IMR-90 (cell line): ENCODE results near the gene VEPH1. TPM values are rescaled to one million over a fixed set of nuclear protein-coding genes. Genes with fewer than 3 reads are reported as not detected.

ENCODE experiments used
- ATAC-seq: fragments of 200-7000 bp; cut with Tn5 transposase; 2 replicates; pipeline ENCODE4 v1.9.1; 2020; ENCODE audit warnings: low read depth, mild to moderate bottlenecking, moderate library complexity
- BruUV-seq: library from RNA; stranded (reverse); fragments of 400-500 nt; replicated peaks from 2 replicates; lab custom pipeline; 2021; lab: Mats Ljungman, UMichigan
- CTCF ChIA-PET: fragments of 300-600 bp; formaldehyde crosslinking; extraction: SDS; loops from one replicate; lab custom pipeline; 2021; ENCODE audit warnings: antibody characterized with exemption; lab: Yijun Ruan, JAX
- POLR2A ChIA-PET: fragments of 300-600 bp; sonication (Branson Sonifier 250); formaldehyde crosslinking; loops from one replicate; lab custom pipeline; 2022; ENCODE audit warnings: antibody characterized with exemption; ENCODE audit not compliant: unreplicated experiment; lab: Charles Lee
- DNase-seq: peaks from one replicate; pipeline ENCODE4 v3.0.0; 2013
- H2AFZ ChIP-seq: replicated peaks from 2 replicates; pipeline ENCODE3; 2013; ENCODE audit warnings: low read length, mild to moderate bottlenecking; ENCODE audit not compliant: poor library complexity
- H2AK5ac ChIP-seq: 2 replicates; pipeline ENCODE4 v1.6.1; 2013; ENCODE audit warnings: low read depth, low read length, inconsistent platforms
- H2AK9ac ChIP-seq: replicated peaks from 2 replicates; pipeline ENCODE3; 2013; ENCODE audit warnings: mild to moderate bottlenecking, low read depth, low read length, moderate library complexity; ENCODE audit not compliant: poor library complexity
- H2BK120ac ChIP-seq: 2 replicates; pipeline ENCODE4 v1.6.1; 2013; ENCODE audit warnings: low read depth, low read length, inconsistent platforms
- H2BK15ac ChIP-seq: 3 replicates; pipeline ENCODE4 v1.6.1; 2013; ENCODE audit warnings: low read depth, low read length, inconsistent platforms
- H2BK20ac ChIP-seq: 2 replicates; pipeline ENCODE4 v1.6.1; 2013; ENCODE audit warnings: low read depth, mild to moderate bottlenecking, inconsistent platforms, low read length, moderate library complexity
- H2BK5ac ChIP-seq: 2 replicates; pipeline ENCODE4 v1.6.1; 2013; ENCODE audit warnings: mild to moderate bottlenecking, low read depth, low read length, inconsistent platforms; ENCODE audit not compliant: poor library complexity, severe bottlenecking
- H3K14ac ChIP-seq: replicated peaks from 2 replicates; pipeline ENCODE4 v1.6.1; 2013; ENCODE audit warnings: low read depth, low read length, inconsistent platforms
- H3K18ac ChIP-seq: 2 replicates; pipeline ENCODE4 v1.6.1; 2013; ENCODE audit warnings: low read depth, low read length, control low read depth
- H3K23ac ChIP-seq: 2 replicates; pipeline ENCODE4 v1.6.1; 2013; ENCODE audit warnings: low read depth, low read length, inconsistent platforms
- H3K27ac ChIP-seq: 2 replicates; pipeline ENCODE4 v1.5.1; 2013; ENCODE audit warnings: mild to moderate bottlenecking, control low read depth, low read length; ENCODE audit not compliant: insufficient read depth
- H3K27me3 ChIP-seq: 2 replicates; pipeline ENCODE4 v1.6.1; 2013; ENCODE audit warnings: low read length; ENCODE audit not compliant: control insufficient read depth, insufficient read depth
- H3K36me3 ChIP-seq: 2 replicates; pipeline ENCODE4 v1.6.1; 2013; ENCODE audit warnings: low read length, mixed read lengths; ENCODE audit not compliant: control insufficient read depth, insufficient read depth
- H3K4ac ChIP-seq: 2 replicates; pipeline ENCODE4 v1.6.1; 2013; ENCODE audit warnings: low read depth, low read length, inconsistent platforms
- H3K4me1 ChIP-seq: 2 replicates; pipeline ENCODE4 v1.6.1; 2013; ENCODE audit warnings: low read length, mixed read lengths; ENCODE audit not compliant: control insufficient read depth, insufficient read depth
- H3K4me2 ChIP-seq: 2 replicates; pipeline ENCODE4 v1.6.1; 2013; ENCODE audit warnings: low read depth, mild to moderate bottlenecking, control low read depth, low read length, moderate library complexity
- H3K4me3 ChIP-seq: 2 replicates; pipeline ENCODE4 v1.5.1; 2013; ENCODE audit warnings: low read depth, mild to moderate bottlenecking, control low read depth, low read length, moderate library complexity; ENCODE audit not compliant: insufficient read depth
- H3K56ac ChIP-seq: 2 replicates; pipeline ENCODE4 v1.6.1; 2013; ENCODE audit warnings: low read length, inconsistent platforms; ENCODE audit not compliant: insufficient read depth; ENCODE audit errors: extremely low read depth
- H3K79me1 ChIP-seq, 2 experiments: 2 replicates each; pipeline ENCODE4 v1.6.1; 2013; ENCODE audit warnings: low read length in 2 of 2, inconsistent platforms in 1 of 2, low read depth in 1 of 2
- H3K9ac ChIP-seq: 2 replicates; pipeline ENCODE4 v1.6.1; 2013; ENCODE audit warnings: low read depth, low read length, control low read depth
- H3K9me1 ChIP-seq: 2 replicates; pipeline ENCODE4 v1.6.1; 2013; ENCODE audit warnings: low read length, inconsistent platforms; ENCODE audit not compliant: insufficient read depth
- H3K9me3 ChIP-seq: 2 replicates; pipeline ENCODE4 v1.6.1; 2013; ENCODE audit warnings: low read length; ENCODE audit not compliant: control insufficient read depth, insufficient read depth
- H4K20me1 ChIP-seq: 2 replicates; pipeline ENCODE4 v1.6.1; 2013; ENCODE audit warnings: low read length, inconsistent platforms; ENCODE audit not compliant: insufficient read depth
- H4K5ac ChIP-seq: 2 replicates; pipeline ENCODE4 v1.6.1; 2013; ENCODE audit warnings: mild to moderate bottlenecking, low read depth, low read length, control low read depth
- H4K8ac ChIP-seq, 2 experiments: 2 replicates each; pipeline ENCODE4 v1.6.1; 2013; ENCODE audit warnings: low read depth in 2 of 2, low read length in 2 of 2, control low read depth in 1 of 2, inconsistent platforms in 1 of 2
- H4K91ac ChIP-seq: 2 replicates; pipeline ENCODE4 v1.6.1; 2013; ENCODE audit warnings: low read depth, low read length, inconsistent platforms; ENCODE audit not compliant: insufficient read depth
- BHLHE40 ChIP-seq: fragments of 150-350 bp; IDR thresholded peaks from 2 replicates; pipeline ENCODE4 v1.6.1; 2016; ENCODE audit warnings: mild to moderate bottlenecking, low read depth, low read length
- CEBPB ChIP-seq: IDR thresholded peaks from 2 replicates; pipeline ENCODE4 v1.6.1; 2012; ENCODE audit warnings: low read depth, low read length, improper control_type of control experiment
- CHD1 ChIP-seq: IDR thresholded peaks from 2 replicates; pipeline ENCODE4 v1.6.1; 2012; ENCODE audit warnings: low read depth, low read length, improper control_type of control experiment
- CTCF ChIP-seq: conservative IDR thresholded peaks from 2 replicates; pipeline ENCODE4 v1.5.1; 2012; ENCODE audit warnings: mild to moderate bottlenecking, low read depth, low read length, improper control_type of control experiment
- FOS ChIP-seq: fragments of 150-350 bp; IDR thresholded peaks from 2 replicates; pipeline ENCODE4 v1.6.1; 2016; ENCODE audit warnings: low read depth, low read length
- MAZ ChIP-seq: IDR thresholded peaks from 2 replicates; pipeline ENCODE4 v1.6.1; 2012; ENCODE audit warnings: low read depth, mild to moderate bottlenecking, low read length, improper control_type of control experiment, moderate library complexity, borderline replicate concordance
- NFE2L2 ChIP-seq: fragments of 150-350 bp; IDR thresholded peaks from 2 replicates; pipeline ENCODE4 v1.6.1; 2016; ENCODE audit warnings: low read depth, mild to moderate bottlenecking, low read length
- RAD21 ChIP-seq: IDR thresholded peaks from 2 replicates; pipeline ENCODE4 v1.6.1; 2012; ENCODE audit warnings: low read length, improper control_type of control experiment
- RFX5 ChIP-seq: IDR thresholded peaks from 2 replicates; pipeline ENCODE4 v1.8.0; 2012; ENCODE audit warnings: low read depth, mild to moderate bottlenecking, low read length, moderate library complexity
- SMC3 ChIP-seq: fragments of 150-350 bp; IDR thresholded peaks from 2 replicates; pipeline ENCODE4 v1.6.1; 2016; ENCODE audit warnings: low read depth, mild to moderate bottlenecking, antibody characterized with exemption, low read length, moderate library complexity
- WGBS, 2 experiments: methylation state at CpG; one replicate each; pipeline versions ENCODE4 v1.1.5 to v1.1.7; 2013; ENCODE audit warnings: missing lambda C conversion rate in 2 of 2; ENCODE audit not compliant: insufficient read length in 1 of 2; ENCODE audit errors: extremely low coverage in 2 of 2; 5-methylcytosine and 5-hydroxymethylcytosine counted together
- dilution Hi-C: fragments of 300-500 bp; cut with HindIII; formaldehyde crosslinking; loops from one replicate; pipeline ENCODE4 v1.14.3; 2018; ENCODE audit warnings: low sequenced_read_pairs; ENCODE audit not compliant: unreplicated experiment
- in situ Hi-C: fragments of 300-500 bp; cut with MboI; formaldehyde crosslinking; loops from 3 replicates; pipeline ENCODE4 v1.14.3; 2019; ENCODE audit warnings: low sequenced_read_pairs, inconsistent platforms, mixed read lengths
- intact Hi-C: fragments of 100-400 bp; cut with micrococcal nuclease; formaldehyde crosslinking; loops from 2 replicates; pipeline ENCODE4 v1.10.0; 2022
- polyA plus RNA-seq, 3 experiments: library from polyadenylated mRNA; depleted of rRNA; stranded (reverse); fragments of >200 nt; gene quantifications; 2 replicates each; pipeline ENCODE4 v1.2.3, GENCODE V29; 2012; ENCODE audit warnings: low replicate concordance in 1 of 3
- total RNA-seq: library from RNA; depleted of rRNA; stranded (reverse); fragments of >200 nt; gene quantifications from 2 replicates; pipeline ENCODE4 v1.2.3, GENCODE V29; 2012
- TF ChIP-seq, protein P1 (sequence below): fragments of 150-350 bp; IDR thresholded peaks from 2 replicates; pipeline ENCODE4 v1.6.1; 2016; ENCODE audit warnings: low read depth, mild to moderate bottlenecking, low read length, moderate library complexity, borderline replicate concordance

The VEPH1 gene
- total and polyA plus RNA-seq, 2 of the 4 experiments (the other 2 are of a cell fraction) = 30.5 to 130 TPM

DNA sequence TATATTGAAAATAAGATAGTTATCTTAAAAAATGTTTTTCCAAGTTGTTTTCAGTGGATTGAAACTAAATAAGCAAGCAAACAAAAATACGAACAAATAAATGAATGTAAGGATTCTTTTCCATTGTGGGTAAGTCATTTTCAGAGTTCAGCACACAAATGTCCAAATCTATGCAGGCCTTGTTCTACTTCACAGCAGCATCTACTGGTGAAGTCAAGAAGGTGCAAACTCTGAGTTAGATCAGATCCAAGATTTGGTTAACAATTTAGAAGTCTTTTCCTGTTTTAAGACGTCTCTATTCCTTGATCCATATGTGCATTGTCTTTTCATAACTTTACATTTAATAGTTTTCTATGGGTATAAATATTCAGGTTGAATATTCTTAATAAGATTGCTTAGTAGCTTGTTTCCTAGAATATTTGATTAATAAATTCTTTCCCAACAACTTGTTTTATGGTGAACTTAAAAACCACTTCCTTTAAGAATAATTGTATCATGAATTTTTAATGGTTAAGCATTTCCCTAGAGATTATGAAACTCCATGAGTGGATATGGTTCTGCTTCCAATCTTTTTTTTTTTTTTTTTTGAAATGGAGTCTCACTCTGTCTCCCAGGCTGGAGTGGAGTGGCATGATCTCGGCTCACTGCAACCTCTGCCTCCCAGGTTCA is 56.1 kb downstream of the VEPH1 start:
- Histone ChIP-seq H3K27me3 (no peaks in the 10 kb centered on the region), H4K8ac (no peak overlapping the region), H3K4me2 (no peak overlapping the region), H4K20me1 (no peaks in the 10 kb centered on the region), H2BK120ac (no peak overlapping the region), H2AK5ac (no peak overlapping the region), H3K79me1 (peaks cover 0 to 10% of the 10 kb centered on the region in 2 experiments; a peak in 1 of 4 replicates), H3K4me1 (peaks cover 10% of the 10 kb centered on the region), H3K4me3 (no peak overlapping the region), H3K36me3 (peaks cover 5% of the 10 kb centered on the region), H2BK5ac (no peak overlapping the region), H3K18ac (no peak overlapping the region), H2AFZ (no peak overlapping the region), H3K4ac (no peak overlapping the region), H3K9me3 (no peaks in the 10 kb centered on the region), H2AK9ac (no peak overlapping the region), H4K91ac (no peak overlapping the region), H3K14ac (no peak overlapping the region), H2BK20ac (no peak overlapping the region), H2BK15ac (no peak overlapping the region), H3K56ac (no peak overlapping the region), H3K9ac (no peak overlapping the region), H3K23ac (no peak overlapping the region), H3K9me1 (no peaks in the 10 kb centered on the region), H4K5ac (no peak overlapping the region), H3K27ac (no peak overlapping the region)
- DNase-seq (peak; percentile 70), ATAC-seq (peak; percentile 56; the same call in 1 of the 2 replicates)
- dilution Hi-C loops = no loop called here
- intact Hi-C loops = loop anchor here (1.0 kb wide), 2 partner anchors 46 to 243 kb away; no protein-coding TSS in a partner anchor
- BruUV-seq = no TSS peak
- CTCF ChIA-PET = interaction anchor here (0.6 to 0.9 kb wide), 2 partner anchors 39 to 320 kb away, joined by 3 to 7 read pairs; no protein-coding TSS in a partner anchor
- in situ Hi-C loops = no loop called here
- TF ChIP-seq SMC3 (peak; percentile 73), BHLHE40 (no peak), RFX5 (no peak), CHD1 (no peak), MAZ (no peak), CEBPB (no peak), RAD21 (peak; percentile 73), NFE2L2 (no peak), FOS (no peak), CTCF (peak; percentile 68)
- TF ChIP-seq, protein P1, sequence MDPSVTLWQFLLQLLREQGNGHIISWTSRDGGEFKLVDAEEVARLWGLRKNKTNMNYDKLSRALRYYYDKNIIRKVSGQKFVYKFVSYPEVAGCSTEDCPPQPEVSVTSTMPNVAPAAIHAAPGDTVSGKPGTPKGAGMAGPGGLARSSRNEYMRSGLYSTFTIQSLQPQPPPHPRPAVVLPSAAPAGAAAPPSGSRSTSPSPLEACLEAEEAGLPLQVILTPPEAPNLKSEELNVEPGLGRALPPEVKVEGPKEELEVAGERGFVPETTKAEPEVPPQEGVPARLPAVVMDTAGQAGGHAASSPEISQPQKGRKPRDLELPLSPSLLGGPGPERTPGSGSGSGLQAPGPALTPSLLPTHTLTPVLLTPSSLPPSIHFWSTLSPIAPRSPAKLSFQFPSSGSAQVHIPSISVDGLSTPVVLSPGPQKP = no peak
- no CpG with 5 or more reads among the region's 3 CpGs for WGBS, 2 experiments
- POLR2A ChIA-PET = no interaction called here
